ENCODE measurements around the gene ABCA12. TPM values are rescaled to one million over a fixed set of nuclear protein-coding genes. Genes with fewer than 3 reads are reported as not detected.

The ABCA12 gene
- total and polyA plus RNA-seq, 2 donors (not counting 3 experiments of a cell fraction or from before 2014, with no cell fraction given): not detected

GRCh38 chr2:215038421-215038820, 100.0 kb downstream of the ABCA12 start:
- H2AFZ ChIP-seq (ENCODE audit: low read depth, low read length): no peak overlapping the region
- no peaks in the 10 kb centered on the region for H3K4me1 ChIP-seq (ENCODE audit: control insufficient read depth, extremely low read depth, insufficient read depth, low read length)
- no TSS peak for BruUV-seq (replicated peaks)
- no peak overlapping the region for H3K4me3 ChIP-seq (replicated peaks in 1 of 3; ENCODE audit: insufficient read depth in 1 of 3, low read depth in 1 of 3, low read length in 3 of 3)
- no peaks in the 10 kb centered on the region for H3K36me3 ChIP-seq (ENCODE audit: control insufficient read depth in 2 of 2, extremely low read depth in 1 of 2, insufficient read depth in 2 of 2, low read length in 2 of 2)
- H3K9me3 ChIP-seq (replicated peaks; ENCODE audit: control insufficient read depth, insufficient read depth, low read length): no peaks in the 10 kb centered on the region
- no peaks in the 10 kb centered on the region for H4K20me1 ChIP-seq (replicated peaks; ENCODE audit: control insufficient read depth, extremely low read depth, insufficient read depth, low read length)
- FAIRE-seq: no peak
- CTCF ChIA-PET: interaction anchor here (1.0 kb wide), 1 partner anchor 14 kb away, joined by 3 read pairs; no protein-coding TSS in a partner anchor
- TF ChIP-seq POLR2A (IDR thresholded peaks at IDR 0.05; ENCODE audit: low read depth, low read length): no peak
- TF ChIP-seq EZH2 (IDR thresholded peaks at IDR 0.05; ENCODE audit: borderline replicate concordance, low read depth, low read length, severe bottlenecking): no peak
- TF ChIP-seq JUN (IDR thresholded peaks at IDR 0.05; ENCODE audit: borderline replicate concordance, insufficient read depth, insufficient read length, low read depth): no peak
- no peak for TF ChIP-seq MAX (IDR thresholded peaks at IDR 0.05; ENCODE audit: insufficient read depth, insufficient read length)
- no peak for TF ChIP-seq POLR2AphosphoS5 (IDR thresholded peaks at IDR 0.05; ENCODE audit: insufficient read depth, low read depth, low read length)
- no peak for TF ChIP-seq CTCF (IDR thresholded peaks at IDR 0.05; ENCODE audit: extremely low read depth in 1 of 2, insufficient read depth in 1 of 2, low read depth in 1 of 2, low read length in 2 of 2)
- TF ChIP-seq GATA2 (IDR thresholded peaks at IDR 0.05; ENCODE audit: insufficient read depth, insufficient read length, low read depth, low read length): no peak
- no peak for TF ChIP-seq MYC (IDR thresholded peaks at IDR 0.05; ENCODE audit: low read depth, low read length)
- TF ChIP-seq FOS (IDR thresholded peaks at IDR 0.05; ENCODE audit: borderline replicate concordance, insufficient read depth, low read length): no peak
- no peak overlapping the region for H3K4me2 ChIP-seq (ENCODE audit: insufficient read depth, low read length)
- H3K9ac ChIP-seq (replicated peaks; ENCODE audit: extremely low read depth, insufficient read depth, low read length): no peak overlapping the region
- H3K9me1 ChIP-seq (replicated peaks; ENCODE audit: control insufficient read depth, extremely low read depth, insufficient read depth, low read length): no peaks in the 10 kb centered on the region
- no peaks in the 10 kb centered on the region for H3K27me3 ChIP-seq (ENCODE audit: control insufficient read depth in 2 of 2, insufficient read depth in 2 of 2, low read length in 2 of 2)
- intact Hi-C loops (cut with micrococcal nuclease): no loop called here
- dilution Hi-C loops (cut with MboI; ENCODE audit: extremely low pct_ligation_motif_present, low sequenced_read_pairs): no loop called here
- H3K79me2 ChIP-seq (ENCODE audit: control insufficient read depth, insufficient read depth, low read length): no peaks in the 10 kb centered on the region
- no peak overlapping the region for H3K27ac ChIP-seq (ENCODE audit: insufficient read depth, low read depth, low read length)
- no peak for DNase-seq (ENCODE audit: low read depth, low spot score)
- POLR2A ChIA-PET: no interaction called here

All from endothelial cell of umbilical vein (primary cell).